Ascending aorta (tissue), 2 donors: ENCODE results near the gene KIF26B. TPM values are rescaled to one million over a fixed set of nuclear protein-coding genes. Genes with fewer than 3 reads are reported as not detected.

ENCODE experiments used
- DNase-seq, 2 donors: peaks; one replicate each; pipeline ENCODE4 v3.0.0-alpha.2; 2019; ENCODE audit warnings: low spot score in 2 of 2
- H3K27ac ChIP-seq, 2 donors: fragments of 200-600 bp; sonication (generic); one replicate each; pipeline ENCODE4 v1.5.1; 2016 to 2017; ENCODE audit warnings: mild to moderate bottlenecking in 1 of 2
- H3K27me3 ChIP-seq: fragments of 200-600 bp; sonication (generic); one replicate; pipeline ENCODE4 v1.5.1; 2017
- H3K36me3 ChIP-seq, 2 donors: fragments of 200-600 bp; sonication (generic); one replicate each; pipeline ENCODE4 v1.5.1; 2016
- H3K4me1 ChIP-seq, 2 donors: fragments of 200-600 bp; sonication (generic); one replicate each; pipeline ENCODE4 v1.5.1; 2016 to 2017; ENCODE audit warnings: mild to moderate bottlenecking in 1 of 2
- H3K4me3 ChIP-seq, 2 donors: fragments of 200-600 bp; sonication (generic); one replicate each; pipeline ENCODE4 v1.5.1; 2016 to 2017; ENCODE audit warnings: mild to moderate bottlenecking in 1 of 2
- H3K9me3 ChIP-seq, 2 donors: fragments of 200-600 bp; sonication (generic); one replicate each; pipeline ENCODE4 v1.5.1; 2016
- CTCF ChIP-seq, 3 experiments: fragments of 200-600 bp in 2 of 3; fragments of 450-650 bp in 1 of 3; sonication (generic) in 2 of 3; IDR thresholded peaks; one replicate each; pipeline ENCODE4 v1.5.1; 2016 to 2019; ENCODE audit warnings: antibody characterized with exemption in 3 of 3, mild to moderate bottlenecking in 1 of 3, moderate library complexity in 1 of 3
- intact Hi-C: fragments of 100-400 bp; cut with DNase I; formaldehyde crosslinking; loops from one replicate; pipeline ENCODE4 v1.15.1; 2023
- total RNA-seq: library from RNA; depleted of rRNA; stranded (reverse); fragments of >200 nt; gene quantifications from one replicate; pipeline ENCODE4 v1.1.0, GENCODE V29; 2016

The KIF26B gene
- total RNA-seq, 1 donor from 2014 or later: not detected

GRCh38 chr1:245378311-245378722 lies 223.5 kb downstream of the KIF26B start:
- no peak for TF ChIP-seq CTCF (IDR thresholded peaks at IDR 0.05)
- H3K9me3 ChIP-seq: no peaks in the 10 kb centered on the region
- no peaks in the 10 kb centered on the region for H3K4me1 ChIP-seq
- no peak for DNase-seq
- H3K27ac ChIP-seq: no peak overlapping the region
- intact Hi-C loops: no loop called here
- H3K27me3 ChIP-seq: no peaks in the 10 kb centered on the region
- H3K36me3 ChIP-seq: no peaks in the 10 kb centered on the region
- H3K4me3 ChIP-seq: no peak overlapping the region

DNA sequence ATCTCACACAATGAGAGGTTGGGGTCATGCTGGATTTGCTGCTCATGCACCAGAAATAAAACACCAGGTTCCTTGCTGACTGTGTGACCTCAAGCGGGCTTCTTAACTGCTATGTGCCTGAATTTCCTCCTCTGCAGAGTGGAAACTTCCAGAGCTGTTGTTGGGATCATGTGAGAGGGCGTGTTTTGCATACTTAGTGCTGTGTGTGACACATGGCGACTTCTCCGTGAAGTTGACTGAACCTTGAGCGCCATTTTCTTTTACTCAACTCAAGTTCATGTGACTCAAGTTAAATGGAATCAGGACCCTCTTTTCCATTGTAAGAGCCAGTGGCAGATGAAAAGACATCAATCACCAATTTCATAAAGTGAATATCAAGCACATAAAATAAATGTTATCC lies 224.0 kb downstream of the KIF26B start:
- intact Hi-C loops: no loop called here
- Histone ChIP-seq H3K36me3 (no peaks in the 10 kb centered on the region), H3K4me3 (no peak overlapping the region), H3K27me3 (no peaks in the 10 kb centered on the region), H3K4me1 (no peaks in the 10 kb centered on the region), H3K9me3 (no peaks in the 10 kb centered on the region), H3K27ac (no peak overlapping the region)
- DNase-seq: no peak
- TF ChIP-seq CTCF (IDR thresholded peaks at IDR 0.05): no peak

- Histone ChIP-seq H3K4me1 (no peaks in the 10 kb centered on the region), H3K36me3 (no peaks in the 10 kb centered on the region), H3K9me3 (no peaks in the 10 kb centered on the region), H3K27ac (no peak overlapping the region), H3K4me3 (no peak overlapping the region), H3K27me3 (no peaks in the 10 kb centered on the region)
- DNase-seq: no peak
- no peak for TF ChIP-seq CTCF (IDR thresholded peaks at IDR 0.05)
- intact Hi-C loops: no loop called here
These were observed 226.2 kb downstream of the KIF26B start for GRCh38 chr1:245380790-245381535.

DNA sequence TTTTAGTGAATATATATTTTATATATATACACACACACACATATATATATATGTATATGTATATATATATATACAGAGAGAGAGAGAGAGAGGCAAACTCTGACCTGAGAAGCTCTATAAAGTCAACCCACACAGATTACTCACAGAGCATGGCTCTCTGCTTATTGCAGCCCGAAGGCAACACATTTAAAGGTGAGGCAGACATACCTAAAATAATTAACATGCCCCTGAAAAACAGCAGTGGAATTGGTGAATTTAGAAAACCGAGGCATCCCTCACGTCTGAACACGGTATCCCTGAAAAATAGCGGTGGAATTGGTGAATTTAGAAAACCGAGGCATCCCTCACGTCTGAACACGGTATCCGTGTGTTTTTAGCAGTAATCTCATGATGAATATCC lies 228.2 kb downstream of the KIF26B start:
- no peaks in the 10 kb centered on the region for H3K27me3 ChIP-seq
- no peaks in the 10 kb centered on the region for H3K4me1 ChIP-seq
- no peak overlapping the region for H3K27ac ChIP-seq
- no peak for TF ChIP-seq CTCF (IDR thresholded peaks at IDR 0.05)
- H3K4me3 ChIP-seq: no peak overlapping the region
- H3K9me3 ChIP-seq: no peaks in the 10 kb centered on the region
- no peaks in the 10 kb centered on the region for H3K36me3 ChIP-seq
- DNase-seq: no peak
- intact Hi-C loops: no loop called here

GRCh38 chr1:245383396-245384330 lies 228.9 kb downstream of the KIF26B start:
- intact Hi-C loops: no loop called here
- no peak overlapping the region for H3K4me3 ChIP-seq
- H3K27ac ChIP-seq: no peak overlapping the region
- DNase-seq: no peak
- H3K4me1 ChIP-seq: no peaks in the 10 kb centered on the region
- no peaks in the 10 kb centered on the region for H3K36me3 ChIP-seq
- no peaks in the 10 kb centered on the region for H3K9me3 ChIP-seq
- no peak for TF ChIP-seq CTCF (IDR thresholded peaks at IDR 0.05)
- H3K27me3 ChIP-seq: no peaks in the 10 kb centered on the region
